ENCODE results near the gene TTPAL. TPM values are rescaled to one million over a fixed set of nuclear protein-coding genes. Genes with fewer than 3 reads are reported as not detected.
A peak's percentile ranks its signal among the peaks of the same experiment; 100 is the strongest.

The TTPAL gene
- total and polyA plus RNA-seq, 9 of the 15 experiments (the other 6 are each of a cell fraction or from before 2014, with no cell fraction given): 1.1 to 7.0 (median 2.6) TPM

- TF ChIP-seq CHD7 (IDR thresholded peaks at IDR 0.05; ENCODE audit: low read depth, low read length): no peak
- TF ChIP-seq BACH1 (tag; IDR thresholded peaks at IDR 0.05): no peak
- no peak for TF ChIP-seq ZNF436 (CRISPR knock-in tag; IDR thresholded peaks at IDR 0.05)
- peak; percentile 53; the same call in 1 of the 2 replicates for TF ChIP-seq ARID3A (IDR thresholded peaks at IDR 0.05; ENCODE audit: borderline replicate concordance, low read depth, low read length)
- peak; percentile 92 for TF ChIP-seq GABPB1 (CRISPR knock-in tag; IDR thresholded peaks at IDR 0.05)
- TF ChIP-seq SIN3A (IDR thresholded peaks at IDR 0.05; ENCODE audit: borderline replicate concordance in 2 of 2, control insufficient read depth in 1 of 2, low read depth in 2 of 2, low read length in 2 of 2): peak; percentile 61 to 89; a peak in 2 of 4 replicates
- peak; percentile 67 for TF ChIP-seq LCOR (CRISPR knock-in tag; IDR thresholded peaks at IDR 0.05)
- peak; percentile 55 to 77; a peak in 3 of 4 replicates for TF ChIP-seq MAZ (CRISPR knock-in tag; conservative IDR thresholded peaks at IDR 0.05 in 1 of 2, IDR thresholded peaks at IDR 0.05 in 1 of 2)
- peak; percentile 41; the same call in 1 of the 2 replicates for TF ChIP-seq MAX (CRISPR knock-in tag; IDR thresholded peaks at IDR 0.05)
- TF ChIP-seq COPS2 (conservative IDR thresholded peaks at IDR 0.05): no peak
- no peak for TF ChIP-seq GTF2F1 (IDR thresholded peaks at IDR 0.05; ENCODE audit: low read depth, low read length)
- TF ChIP-seq ZBTB17 (CRISPR knock-in tag; IDR thresholded peaks at IDR 0.05): no peak
- no peak for TF ChIP-seq WHSC1 (IDR thresholded peaks at IDR 0.05; ENCODE audit: low read length)
Observed at GRCh38 chr20:44521484-44522481, 46.1 kb downstream of the TTPAL start, which contains the start of gene SERINC3 (continued).

All from K562 (cell line).